GM18508 (cell line): ENCODE results near the gene GAS7.

Experiments
- ATAC-seq: cut with Tn5 transposase; IDR thresholded peaks from one replicate; pipeline ENCODE4 v1.9.1; 2021; ENCODE audit warnings: moderate number of reproducible peaks; ENCODE audit not compliant: insufficient read depth, unreplicated experiment

Gene GAS7

DNA sequence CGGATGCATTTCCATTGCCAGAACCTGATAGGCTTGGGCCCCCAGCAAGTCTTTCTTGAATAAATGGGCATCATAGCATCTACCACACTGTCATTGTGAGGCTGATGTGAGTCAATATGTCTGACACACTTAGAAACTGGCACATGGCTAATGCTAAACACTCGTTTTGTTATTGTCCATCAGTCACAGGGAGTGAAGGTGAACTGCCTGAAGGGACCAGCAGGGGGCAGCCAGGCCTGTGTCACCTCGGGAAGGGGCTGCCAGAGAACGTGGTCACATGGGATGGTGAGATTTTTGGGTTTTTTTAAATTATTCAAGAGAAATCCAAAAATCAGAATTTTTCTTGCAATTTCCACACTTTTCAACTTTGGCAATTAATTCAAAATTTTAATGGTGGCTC is 292.5 kb downstream of the GAS7 start:
- no peak for ATAC-seq

GRCh38 chr17:9905078-9905415 is 293.4 kb downstream of the GAS7 start, which contains the start of gene RCVRN:
TSS of gene RCVRN (minus strand) at chr17:9905271. CDS start at chr17:9905180, 91 bp downstream.
- no peak for ATAC-seq

DNA sequence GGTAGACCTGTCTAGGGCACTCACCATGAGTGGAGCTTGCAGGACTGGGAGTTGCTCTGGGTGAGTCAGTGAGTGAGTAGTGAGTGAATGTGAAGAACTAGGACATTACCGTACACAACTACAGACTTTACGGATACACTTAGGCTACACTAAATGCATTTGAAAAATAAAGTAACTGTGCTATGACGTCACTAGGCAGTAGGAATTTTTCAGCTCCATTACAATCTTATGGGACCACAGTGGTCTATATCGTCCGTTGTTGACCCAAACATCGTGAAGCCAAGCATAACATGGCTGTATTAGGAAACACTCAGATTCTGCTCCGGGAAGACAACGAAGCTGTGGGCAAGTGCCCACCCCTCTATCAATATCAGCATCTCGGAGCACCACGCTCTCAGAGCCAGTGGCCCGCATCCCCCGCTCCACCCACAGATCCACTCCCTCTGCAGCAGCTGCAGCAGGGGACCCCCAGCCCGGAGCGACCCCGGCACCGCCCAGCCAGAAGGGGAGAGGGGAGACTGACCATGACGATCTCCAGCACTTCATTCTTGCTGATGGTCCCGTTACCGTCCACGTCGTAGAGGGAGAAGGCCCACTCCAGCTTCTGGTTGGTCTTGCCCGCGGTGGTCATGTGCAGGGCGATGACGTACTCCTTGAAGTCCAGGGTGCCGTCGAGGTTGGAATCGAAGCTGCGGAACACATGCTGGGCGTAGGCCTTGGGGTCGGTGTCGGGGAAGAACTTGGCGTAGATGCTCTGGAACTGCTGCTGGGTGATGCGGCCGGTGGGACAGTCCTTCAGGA is 293.9 kb downstream of the GAS7 start:
- no peak for ATAC-seq

- no peak for ATAC-seq
Observed at GRCh38 chr17:9902120-9902519, 296.3 kb downstream of the GAS7 start.

- ATAC-seq: no peak
Observed at GRCh38 chr17:9900784-9901183, 297.6 kb downstream of the GAS7 start.

DNA sequence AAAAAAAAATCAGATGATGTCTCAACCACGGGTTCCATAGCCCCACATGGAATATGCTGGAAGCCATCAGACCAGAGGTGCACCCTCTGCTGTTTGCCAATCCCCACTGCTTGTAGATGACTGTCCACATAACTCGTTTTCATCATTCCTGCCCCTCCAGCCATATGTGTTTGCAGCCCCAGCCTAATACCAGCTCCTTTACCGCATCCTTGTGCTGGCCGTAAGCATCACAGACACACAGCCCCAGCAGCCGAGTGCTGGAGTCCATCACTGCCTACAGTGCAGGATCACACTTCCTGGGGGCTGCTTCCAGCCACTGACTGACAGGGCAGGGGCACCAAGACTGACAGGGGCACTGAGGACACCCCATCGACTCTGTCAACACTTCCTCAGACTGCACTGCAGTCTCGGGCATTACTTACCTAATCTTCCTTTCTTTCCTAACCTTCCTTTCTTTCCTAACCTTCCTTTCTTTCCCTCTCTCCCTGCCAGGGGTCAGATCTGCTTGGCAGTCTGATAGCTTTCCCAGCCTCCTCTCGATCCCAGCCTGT is 298.3 kb downstream of the GAS7 start:
- ATAC-seq: no peak

- ATAC-seq: no peak
Observed at GRCh38 chr17:9899280-9900043, 298.9 kb downstream of the GAS7 start.

DNA sequence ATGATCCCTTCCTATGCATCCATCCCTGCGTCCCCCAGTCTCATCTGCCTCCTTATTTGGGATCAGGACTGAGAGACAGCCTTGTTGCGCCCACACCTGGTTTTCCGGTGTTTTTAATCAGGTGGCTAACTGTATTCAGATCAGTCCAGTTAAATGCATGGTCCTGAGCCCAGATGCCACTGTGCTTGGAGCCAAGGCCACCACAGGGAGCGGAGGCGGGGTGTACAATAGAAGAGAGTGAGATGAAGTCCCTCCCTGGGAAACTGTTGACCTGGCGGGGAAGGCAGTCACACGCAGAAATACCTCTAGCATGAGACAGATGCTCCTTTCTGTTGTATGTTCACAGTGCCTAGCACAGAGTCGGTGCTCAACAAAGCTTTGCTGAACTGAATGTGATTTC is 299.6 kb downstream of the GAS7 start:
- ATAC-seq: no peak

GRCh38 chr17:9897372-9897968 is 300.9 kb downstream of the GAS7 start:
- no peak for ATAC-seq

GRCh38 chr17:9895923-9896322 is 302.5 kb downstream of the GAS7 start:
- no peak for ATAC-seq

GRCh38 chr17:9894231-9894630 is 304.2 kb downstream of the GAS7 start:
- no peak for ATAC-seq

DNA sequence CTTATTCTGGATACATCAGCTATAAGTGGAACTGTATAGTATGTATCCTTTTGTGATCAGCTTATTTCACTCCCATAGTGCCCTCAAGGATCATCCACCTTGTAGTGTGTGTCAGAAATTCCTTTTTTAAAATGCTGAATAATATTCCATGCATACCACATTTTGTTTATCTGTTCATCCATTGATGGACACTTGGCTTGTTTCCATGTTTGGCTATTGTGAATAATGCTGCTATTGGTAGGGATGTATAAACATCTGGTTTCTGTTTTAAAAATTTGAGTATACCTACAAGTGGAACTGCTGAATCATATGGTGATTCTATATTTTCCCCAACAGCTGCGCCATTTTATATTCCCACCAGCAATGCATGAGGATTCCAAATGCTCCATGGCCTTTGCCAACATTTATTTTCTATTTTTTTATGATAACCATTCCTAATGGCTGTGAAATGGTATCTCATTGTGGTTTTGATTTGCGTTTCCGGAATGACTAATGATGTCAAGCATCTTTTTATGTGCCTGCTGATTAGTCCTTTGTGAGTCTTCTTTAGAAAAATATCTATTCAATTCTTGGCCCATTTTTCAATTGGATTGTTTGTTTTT is 304.9 kb downstream of the GAS7 start:
- no peak for ATAC-seq

DNA sequence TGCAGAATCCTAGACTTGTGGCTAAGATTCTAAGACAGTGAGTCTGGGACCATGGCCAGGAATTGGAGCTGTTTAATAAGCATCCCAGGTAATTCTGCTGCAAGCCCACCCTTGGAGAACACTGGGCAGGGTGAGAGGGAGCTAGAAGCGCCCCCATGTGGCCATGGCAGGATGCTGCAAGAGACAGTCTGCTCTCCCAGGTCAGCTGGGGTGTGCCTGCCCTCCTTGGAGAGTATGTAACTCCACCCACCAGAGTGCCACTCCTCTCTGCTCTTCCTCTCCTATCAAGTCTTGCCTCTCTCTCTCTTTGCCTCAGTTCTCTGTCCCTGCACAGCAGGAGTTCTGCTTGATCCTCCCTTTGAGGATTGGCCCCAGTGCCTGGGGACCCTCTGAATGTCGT is 308.3 kb downstream of the GAS7 start:
- no peak for ATAC-seq

DNA sequence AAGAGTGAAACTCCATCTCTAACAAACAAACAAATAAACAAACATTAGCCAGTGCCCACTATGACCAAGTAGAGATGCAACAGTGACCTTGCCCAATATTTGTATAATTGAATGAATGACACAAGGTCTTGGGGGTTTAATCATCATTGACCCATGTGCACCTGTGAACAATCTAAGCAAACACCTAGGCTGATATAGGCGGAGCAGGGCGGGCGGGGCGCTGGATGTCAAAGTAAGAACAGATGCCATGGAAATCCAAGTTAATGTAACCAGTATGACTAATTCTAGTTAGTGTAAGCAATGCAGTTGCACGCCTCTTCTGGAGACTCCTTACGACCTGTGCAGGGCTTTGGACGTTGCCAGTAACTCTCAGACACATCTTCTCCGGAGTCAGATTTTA is 310.9 kb downstream of the GAS7 start:
- no peak for ATAC-seq

- no peak for ATAC-seq
Observed at GRCh38 chr17:9886141-9886930, 312.1 kb downstream of the GAS7 start.

- no peak for ATAC-seq
Observed at GRCh38 chr17:9883451-9883850, 315.0 kb downstream of the GAS7 start.

DNA sequence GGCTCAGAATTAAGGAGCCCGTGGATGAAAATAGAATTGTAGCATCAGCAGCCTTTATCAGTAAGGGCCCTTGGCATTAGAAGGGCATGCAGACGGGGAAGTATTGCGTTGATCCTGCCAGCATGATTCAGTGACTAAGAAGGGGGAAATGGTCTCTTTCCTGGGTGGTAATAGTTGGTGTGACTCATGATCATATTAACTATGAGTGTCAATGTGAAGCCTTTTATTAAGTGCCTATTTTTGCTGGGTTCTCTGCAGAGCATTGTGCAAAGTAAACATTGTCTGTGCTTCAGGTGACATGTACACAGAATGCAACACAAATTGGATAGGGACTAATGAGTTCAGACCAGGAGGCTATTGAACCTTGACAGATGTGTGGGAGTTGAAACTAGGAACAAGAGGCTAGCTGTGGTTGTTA is 317.8 kb downstream of the GAS7 start:
- no peak for ATAC-seq

GRCh38 chr17:9878786-9879525 is 319.4 kb downstream of the GAS7 start:
- ATAC-seq: no peak

GRCh38 chr17:9878356-9878755 is 320.1 kb downstream of the GAS7 start:
- no peak for ATAC-seq
